Measurements from ENCODE around the gene SHF.
"Not testable (repeated sequence)": the region's sequence is repeated elsewhere in the genome, so short reads cannot be mapped to it uniquely, and the experiment has no call there.

The SHF gene

DNA sequence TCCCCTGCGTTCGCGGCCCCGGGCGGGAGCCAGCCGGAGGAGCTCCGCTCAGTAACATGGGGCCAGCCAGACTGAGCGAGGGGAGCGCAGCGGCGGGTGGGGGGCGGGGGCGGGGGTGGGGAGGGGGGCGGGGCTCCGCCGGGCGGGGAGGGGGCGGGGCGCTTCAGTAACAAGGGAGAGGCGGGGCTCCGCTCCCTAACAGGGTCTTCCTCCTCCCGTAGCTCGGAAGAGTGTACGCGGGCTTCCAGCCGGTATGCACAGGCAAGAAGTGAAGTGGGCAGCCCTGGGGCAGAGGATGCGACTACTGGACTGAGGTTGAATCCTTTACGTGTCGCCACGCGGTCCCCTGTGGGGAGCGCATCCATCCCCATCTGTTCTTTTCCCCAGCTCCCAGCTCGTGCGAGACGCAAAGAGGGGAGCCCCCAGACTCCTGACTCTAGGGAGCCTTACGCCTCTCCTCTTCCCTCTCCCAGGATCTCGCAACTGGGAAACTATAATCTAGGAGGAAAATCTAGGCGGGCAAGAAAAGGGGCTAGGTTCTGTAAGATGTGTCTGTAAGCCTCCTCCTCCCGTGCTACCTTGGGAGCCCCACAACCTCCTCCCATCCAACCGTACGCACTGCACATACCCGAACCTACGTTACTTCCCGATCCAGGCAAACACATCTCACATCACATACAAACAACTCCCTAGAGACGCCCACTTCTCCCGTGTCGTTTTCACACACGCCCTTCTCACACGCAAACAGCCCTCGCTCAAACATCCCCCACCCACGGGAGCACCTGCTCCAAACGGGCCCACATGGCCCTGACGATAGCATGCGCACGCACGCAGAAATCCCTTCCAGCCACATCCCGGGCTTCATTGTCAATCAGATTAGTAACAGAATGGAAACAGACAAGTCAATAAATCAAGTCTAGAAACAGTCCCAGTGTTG, at the start of gene SHF:
Gene SHF, minus strand, starts transcription at position 73 of the 937 bp plus-strand sequence. Its CDS starts 15 bp downstream, at position 58.
- peak; percentile 63 for DNase-seq (ENCODE audit: low read depth, low spot score)

DNA sequence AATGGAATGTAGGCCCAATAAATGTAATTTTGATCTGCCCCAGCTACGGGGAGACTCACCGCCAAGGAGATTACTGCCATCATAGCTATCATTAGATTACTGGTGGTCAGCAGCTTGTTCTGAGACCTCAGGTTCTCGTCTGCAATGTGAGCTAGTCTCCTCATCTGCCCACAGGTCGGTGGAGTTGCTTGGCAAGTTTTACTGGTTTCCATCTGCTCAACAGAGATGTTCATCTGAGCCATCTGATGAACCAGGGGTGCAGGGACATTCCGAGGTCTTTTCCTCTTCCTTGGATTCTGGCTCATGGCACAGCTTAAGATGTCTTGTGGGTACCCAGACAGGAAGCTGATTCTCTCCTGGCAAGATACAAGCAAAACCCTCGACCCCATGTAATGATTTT, 49.0 kb upstream of the SHF start:
- not testable (repeated sequence) for DNase-seq (ENCODE audit: low read depth, low spot score)

GRCh38 chr15:45234562-45235235, 46.9 kb upstream of the SHF start:
- no peak for DNase-seq (ENCODE audit: low read depth, low spot score)

DNA sequence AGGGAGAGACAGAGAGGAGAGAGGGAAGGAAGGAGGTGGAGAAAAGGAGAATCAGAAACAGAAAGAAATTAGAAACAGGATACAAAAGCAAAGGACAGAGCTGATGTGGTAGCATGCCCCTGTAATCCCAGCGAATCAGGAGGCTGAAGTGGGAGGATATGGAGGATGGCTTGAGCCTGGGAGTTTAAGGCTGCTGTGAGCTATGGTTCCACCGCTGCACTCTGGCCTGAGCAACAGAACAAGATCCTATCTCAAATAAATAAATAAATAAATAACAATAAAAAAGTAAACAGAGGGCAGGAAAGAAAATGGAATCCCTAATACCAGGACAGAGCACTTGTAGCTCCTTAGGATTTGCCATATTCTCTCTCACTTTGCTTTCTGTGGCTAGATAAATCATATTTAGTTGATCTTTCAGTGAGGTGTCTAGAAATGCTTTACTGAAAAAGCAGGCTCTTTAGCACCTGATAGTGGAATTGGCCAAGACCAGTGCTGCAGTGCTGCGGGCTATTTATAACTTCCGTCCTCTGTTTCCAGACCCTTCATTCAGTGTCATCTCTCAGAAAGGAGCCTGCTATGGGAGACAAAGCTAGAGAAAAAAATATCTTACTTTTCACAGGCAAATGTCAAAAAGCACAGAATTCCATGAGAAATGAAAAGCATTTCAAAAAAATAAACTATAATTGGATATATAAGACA, 44.2 kb upstream of the SHF start:
- no peak for DNase-seq (ENCODE audit: low read depth, low spot score)

GRCh38 chr15:45231132-45231531, 43.4 kb upstream of the SHF start:
- no peak for DNase-seq (ENCODE audit: low read depth, low spot score)

- DNase-seq (ENCODE audit: low read depth, low spot score) = no peak
These were observed 42.6 kb upstream of the SHF start for GRCh38 chr15:45230245-45230965.

GRCh38 chr15:45228931-45229330, 41.2 kb upstream of the SHF start:
- DNase-seq (ENCODE audit: low read depth, low spot score) = no peak

GRCh38 chr15:45225506-45226273, 37.9 kb upstream of the SHF start:
- DNase-seq (ENCODE audit: low read depth, low spot score) = no peak

GRCh38 chr15:45224621-45225217, 37.0 kb upstream of the SHF start:
- no peak for DNase-seq (ENCODE audit: low read depth, low spot score)

GRCh38 chr15:45221967-45222366, 34.2 kb upstream of the SHF start:
- no peak for DNase-seq (ENCODE audit: low read depth, low spot score)

GRCh38 chr15:45221053-45221599, 33.4 kb upstream of the SHF start:
- no peak for DNase-seq (ENCODE audit: low read depth, low spot score)

DNA sequence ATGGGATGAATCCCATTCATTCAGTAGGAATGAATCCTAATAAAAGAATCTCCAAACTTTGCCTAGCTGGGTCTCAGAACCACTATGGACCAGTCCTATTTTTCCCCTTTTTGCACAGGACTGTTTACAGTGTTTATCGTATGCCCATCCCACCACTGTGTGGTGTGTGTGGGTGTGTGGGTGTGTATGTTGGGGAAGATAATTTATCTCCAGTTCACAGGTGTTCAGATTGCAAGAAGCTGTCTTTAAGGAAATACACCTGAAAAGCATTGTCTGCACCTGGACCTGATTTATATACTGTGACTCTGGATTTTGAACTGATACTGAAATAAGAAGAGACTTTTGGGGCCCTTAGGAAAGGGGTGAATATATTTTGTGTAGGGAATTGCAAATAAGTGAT, 24.7 kb upstream of the SHF start:
- no peak for DNase-seq (ENCODE audit: low read depth, low spot score)

GRCh38 chr15:45205192-45205591, 17.4 kb upstream of the SHF start:
- peak; percentile 66 for DNase-seq (ENCODE audit: low read depth, low spot score)

GRCh38 chr15:45203182-45203581, 15.4 kb upstream of the SHF start:
- no peak for DNase-seq (ENCODE audit: low read depth, low spot score)

- no peak for DNase-seq (ENCODE audit: low read depth, low spot score)
These were observed 14.1 kb upstream of the SHF start for GRCh38 chr15:45201869-45202268.

DNA sequence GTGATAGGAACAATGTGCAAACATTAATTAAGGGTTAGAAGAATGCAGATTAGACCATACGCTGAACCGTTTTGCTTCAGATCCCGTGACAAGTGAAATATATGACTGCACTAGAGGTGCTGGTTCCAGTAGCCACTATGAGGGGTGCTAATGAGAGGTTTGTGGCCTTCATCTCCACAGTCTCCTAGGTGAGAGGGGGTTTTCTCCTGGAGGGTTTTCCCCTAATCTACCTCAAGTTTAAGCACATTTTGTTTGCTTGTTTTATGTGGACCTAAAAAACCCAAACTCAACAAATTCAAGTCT, 13.7 kb upstream of the SHF start:
- no peak for DNase-seq (ENCODE audit: low read depth, low spot score)

DNA sequence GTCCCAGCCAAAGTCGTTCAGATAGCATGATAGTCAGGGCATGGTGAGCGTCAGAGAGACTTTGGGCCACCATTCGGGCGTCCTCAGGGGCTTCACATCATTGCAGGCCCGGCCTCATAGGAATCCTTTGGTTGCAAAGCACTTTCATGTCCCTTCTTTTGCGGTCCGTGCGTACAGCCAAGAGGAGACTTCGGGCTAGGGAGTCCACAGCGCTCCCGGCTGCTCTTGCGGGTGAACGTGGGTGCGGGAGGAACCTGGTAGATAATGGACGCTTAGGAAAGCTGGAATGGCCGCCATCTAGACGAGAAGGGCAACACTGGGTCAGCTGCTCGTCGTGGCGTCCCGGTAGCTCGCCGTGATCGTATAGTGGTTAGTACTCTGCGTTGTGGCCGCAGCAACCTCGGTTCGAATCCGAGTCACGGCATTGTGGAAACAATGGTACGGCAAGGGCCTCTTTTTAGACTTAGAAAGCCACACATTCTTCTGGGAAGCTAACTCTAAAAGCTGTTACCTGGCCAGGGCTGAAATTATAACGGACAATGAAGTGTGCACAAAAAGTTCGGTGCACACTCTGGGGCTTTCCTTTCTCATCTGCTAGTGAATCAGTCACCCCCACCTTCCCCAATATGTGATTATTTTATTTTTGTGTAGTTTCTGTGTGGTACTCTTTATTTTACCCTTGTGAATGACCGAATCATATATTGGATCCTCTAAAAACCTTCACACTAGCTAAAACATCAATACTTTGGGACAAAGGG, 13.2 kb upstream of the SHF start:
- peak; percentile 89 for DNase-seq (ENCODE audit: low read depth, low spot score)

DNA sequence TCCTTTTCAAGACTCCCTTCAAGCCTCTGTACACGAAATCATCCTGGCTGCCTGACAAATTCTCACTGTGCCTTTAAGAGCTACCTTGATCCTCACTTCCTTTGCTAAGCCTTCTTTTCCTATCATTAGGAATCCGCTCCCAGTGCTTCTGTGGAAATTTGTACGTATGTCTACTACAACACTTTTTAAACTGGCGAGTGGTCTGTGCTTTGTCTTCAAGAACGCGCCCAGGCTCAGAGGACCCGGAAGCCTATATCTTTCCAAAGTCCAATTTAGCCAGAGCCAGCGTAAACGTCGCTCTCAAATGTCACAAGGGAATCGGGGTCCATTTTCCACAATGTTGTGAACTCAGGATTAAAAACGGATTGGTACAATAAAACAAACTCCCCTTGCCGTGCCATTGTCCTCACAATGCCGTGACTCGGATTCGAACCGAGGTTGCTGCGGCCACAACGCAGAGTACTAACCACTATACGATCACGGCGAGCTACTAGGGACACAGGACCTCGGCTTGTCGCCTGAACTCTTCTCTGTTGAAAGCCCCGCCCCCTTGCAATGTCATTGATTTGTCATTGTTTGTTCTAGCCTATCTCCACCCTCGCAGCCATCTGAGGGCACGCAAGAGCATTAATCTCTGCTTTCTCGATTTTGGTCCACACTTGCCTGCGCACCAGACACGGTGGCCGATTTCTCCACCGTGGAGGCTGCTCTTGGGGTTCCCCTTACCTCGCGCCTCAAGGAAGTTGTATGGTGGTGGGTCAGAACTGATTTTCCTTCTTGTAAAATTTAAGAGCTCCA, 12.4 kb upstream of the SHF start:
- DNase-seq (ENCODE audit: low read depth, low spot score) = peak; percentile 94
